HG02852 (cell line): Measurements from ENCODE around the gene EDEM3.

Experiments used
- ATAC-seq: cut with Tn5 transposase; IDR thresholded peaks from one replicate; pipeline ENCODE4 v1.9.1; 2021; ENCODE audit warnings: mild to moderate bottlenecking, moderate library complexity; ENCODE audit not compliant: unreplicated experiment

Gene EDEM3

GRCh38 chr1:184640505-184640904 is 114.2 kb downstream of the EDEM3 start:
- no peak for ATAC-seq
